ENCODE data around the gene EPB41L2. TPM values are rescaled to one million over a fixed set of nuclear protein-coding genes. Genes with fewer than 3 reads are reported as not detected.

Gene EPB41L2
- total RNA-seq, 4 donors from 2014 or later = 11.6 to 24.0 (median 14.6) TPM

GRCh38 chr6:130848945-130849344, 214.1 kb downstream of the EPB41L2 start:
- TF ChIP-seq POLR2A (IDR thresholded peaks at IDR 0.05) (no peak), CTCF (IDR thresholded peaks at IDR 0.05 in 4 of 5, conservative IDR thresholded peaks at IDR 0.05 in 1 of 5) (no peak)
- no peak for ATAC-seq
- no peak for DNase-seq
- in situ Hi-C loops (cut with MboI; ENCODE audit: low sequenced_read_pairs in 4 of 4) = no loop called here
- Histone ChIP-seq H3K4me1 (no peaks in the 10 kb centered on the region), H3K4me3 (no peak overlapping the region), H3K9me3 (no peaks in the 10 kb centered on the region), H3K27ac (no peak overlapping the region), H3K27me3 (no peaks in the 10 kb centered on the region), H3K36me3 (no peaks in the 10 kb centered on the region)
- intact Hi-C loops (cut with DNase I; ENCODE audit: low total_unique reads) = loop anchor here (10.0 kb wide), 1 partner anchor 524 kb away; no protein-coding TSS in a partner anchor

- intact Hi-C loops (cut with DNase I; ENCODE audit: low total_unique reads) (loop anchor here (10.0 kb wide), 1 partner anchor 522 kb away; no protein-coding TSS in a partner anchor), in situ Hi-C loops (cut with MboI; ENCODE audit: low sequenced_read_pairs in 4 of 4) (no loop called here)
- no peaks in the 10 kb centered on the region for H3K9me3 ChIP-seq
- H3K4me3 ChIP-seq = peak overlapping the region in 1 of 4 donors; percentile 36
- H3K27me3 ChIP-seq = no peaks in the 10 kb centered on the region
- H3K4me1 ChIP-seq = no peaks in the 10 kb centered on the region
- TF ChIP-seq CTCF (IDR thresholded peaks at IDR 0.05 in 4 of 5, conservative IDR thresholded peaks at IDR 0.05 in 1 of 5) = no peak
- no peak for TF ChIP-seq POLR2A (IDR thresholded peaks at IDR 0.05)
- H3K36me3 ChIP-seq = no peaks in the 10 kb centered on the region
- no peak for ATAC-seq
- H3K27ac ChIP-seq = peak overlapping the region in 2 of 4 donors; percentile 11 to 42
- no peak for DNase-seq
Observed at GRCh38 chr6:130847001-130847910, 215.8 kb downstream of the EPB41L2 start.

GRCh38 chr6:130846501-130846900, 216.5 kb downstream of the EPB41L2 start:
- Histone ChIP-seq H3K4me1 (no peaks in the 10 kb centered on the region), H3K4me3 (no peak overlapping the region), H3K27me3 (no peaks in the 10 kb centered on the region), H3K27ac (peak overlapping the region in 1 of 4 donors; percentile 42), H3K9me3 (no peaks in the 10 kb centered on the region), H3K36me3 (no peaks in the 10 kb centered on the region)
- intact Hi-C loops (cut with DNase I; ENCODE audit: low total_unique reads) = loop anchor here (10.0 kb wide), 1 partner anchor 522 kb away; no protein-coding TSS in a partner anchor
- ATAC-seq (no peak), DNase-seq (no peak)
- TF ChIP-seq CTCF (IDR thresholded peaks at IDR 0.05 in 4 of 5, conservative IDR thresholded peaks at IDR 0.05 in 1 of 5) = no peak
- no peak for TF ChIP-seq POLR2A (IDR thresholded peaks at IDR 0.05)
- in situ Hi-C loops (cut with MboI; ENCODE audit: low sequenced_read_pairs in 4 of 4) = no loop called here

- H3K4me3 ChIP-seq = no peak overlapping the region
- no peak overlapping the region for H3K27ac ChIP-seq
- ATAC-seq (no peak), DNase-seq (no peak)
- in situ Hi-C loops (cut with MboI; ENCODE audit: low sequenced_read_pairs in 4 of 4) = no loop called here
- TF ChIP-seq POLR2A (IDR thresholded peaks at IDR 0.05) (no peak), CTCF (IDR thresholded peaks at IDR 0.05 in 4 of 5, conservative IDR thresholded peaks at IDR 0.05 in 1 of 5) (peak in 2 of 5 experiments; percentile 8 to 31)
- intact Hi-C loops (cut with DNase I; ENCODE audit: low total_unique reads) = loop anchor here (10.0 kb wide), 1 partner anchor 519 kb away; no protein-coding TSS in a partner anchor
- H3K36me3 ChIP-seq = no peaks in the 10 kb centered on the region
- no peaks in the 10 kb centered on the region for H3K27me3 ChIP-seq
- H3K4me1 ChIP-seq = no peaks in the 10 kb centered on the region
- no peaks in the 10 kb centered on the region for H3K9me3 ChIP-seq
Observed at GRCh38 chr6:130843575-130844320, 219.3 kb downstream of the EPB41L2 start.
